GM18519 (cell line): Measurements from ENCODE around the gene CCDC69.
"Not testable (repeated sequence)": the region's sequence is repeated elsewhere in the genome, so short reads cannot be mapped to it uniquely, and the experiment has no call there.

Source experiments
- ATAC-seq: cut with Tn5 transposase; IDR thresholded peaks from one replicate; pipeline ENCODE4 v1.9.1; 2021; ENCODE audit warnings: mild to moderate bottlenecking, moderate library complexity; ENCODE audit not compliant: unreplicated experiment, low FRiP score

The CCDC69 gene

DNA sequence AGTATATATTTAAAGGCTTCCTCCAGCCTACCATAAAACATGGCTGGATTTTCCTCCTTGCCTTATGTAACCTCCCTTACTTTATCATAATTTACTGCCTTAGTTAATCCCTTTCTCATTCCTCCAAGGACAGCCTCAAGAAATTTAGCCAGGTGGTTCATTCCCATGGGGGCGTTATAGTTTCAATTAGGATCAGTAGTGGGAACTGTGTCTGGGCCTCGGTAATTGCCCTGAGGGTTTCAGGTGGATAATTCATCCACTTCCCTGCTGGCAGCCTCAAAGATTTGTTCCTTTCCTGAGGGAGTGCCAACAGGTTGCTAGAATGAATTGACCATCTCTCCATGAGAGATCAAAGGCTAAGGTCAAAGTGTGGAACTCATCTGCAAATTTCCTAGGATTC is 24.8 kb upstream of the CCDC69 start:
- ATAC-seq: no peak

DNA sequence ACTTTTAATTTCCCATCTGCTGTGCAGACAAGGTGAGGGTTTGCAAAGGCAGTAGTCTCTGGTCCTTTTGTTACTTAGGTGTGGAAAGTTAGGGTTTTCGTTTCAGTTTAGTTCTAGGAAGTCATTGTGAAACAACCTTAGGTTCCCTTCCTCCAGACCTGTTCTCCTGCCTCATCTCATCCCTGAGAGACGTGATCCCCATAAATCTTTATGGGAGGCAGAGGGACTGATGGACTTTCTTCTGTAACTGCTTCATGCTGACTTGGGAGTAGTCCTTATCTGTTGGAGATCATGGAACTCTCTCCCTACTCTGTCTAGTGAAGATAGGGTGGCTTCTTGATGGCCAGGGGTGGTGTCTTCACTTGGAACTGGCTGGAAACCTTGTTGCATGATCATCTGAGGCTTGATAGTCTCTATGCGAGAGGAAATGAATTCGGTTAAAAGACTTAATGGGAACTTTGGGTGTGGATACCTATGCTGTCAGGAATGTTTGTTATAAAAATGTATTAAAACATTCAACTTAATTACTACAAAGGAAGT is 21.9 kb upstream of the CCDC69 start:
- no peak for ATAC-seq

DNA sequence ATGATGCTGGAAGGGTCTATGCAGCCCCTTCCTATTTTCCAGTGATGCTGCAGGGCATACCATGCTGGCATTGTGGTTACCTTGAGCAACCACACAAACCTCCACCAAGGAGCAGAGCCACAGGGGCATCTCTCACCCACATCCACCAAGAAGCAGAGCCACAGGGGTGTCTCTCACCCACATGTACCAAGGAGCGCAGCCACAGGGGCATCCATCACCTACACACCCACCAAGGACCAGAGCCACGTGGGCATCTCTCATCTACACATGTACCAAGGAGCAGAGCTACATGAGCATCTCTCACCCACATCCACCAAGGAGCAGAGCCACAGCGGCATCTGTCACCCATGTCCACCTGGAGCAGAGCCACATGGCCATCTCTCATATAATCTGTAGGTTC is 20.3 kb upstream of the CCDC69 start:
- no peak for ATAC-seq

DNA sequence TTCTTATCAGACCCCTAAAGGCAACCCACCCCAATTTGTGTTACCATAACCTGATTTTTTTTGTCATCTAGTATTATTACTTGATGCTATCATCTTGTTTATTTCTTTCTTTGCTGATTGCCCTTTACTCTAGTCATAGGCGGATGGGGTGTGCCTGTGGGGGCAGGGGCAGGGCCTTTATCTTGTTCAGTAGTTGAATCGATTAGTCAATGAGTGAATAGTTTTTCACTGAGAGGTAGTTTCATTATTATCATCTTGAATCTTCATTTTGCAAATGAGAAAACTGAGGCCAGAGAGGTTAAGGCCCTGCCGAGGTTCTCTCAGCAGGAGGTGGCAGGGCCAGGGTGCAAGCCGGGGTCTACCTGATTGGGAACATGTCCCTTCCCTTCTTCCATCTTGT is 19.7 kb upstream of the CCDC69 start:
- ATAC-seq: no peak

DNA sequence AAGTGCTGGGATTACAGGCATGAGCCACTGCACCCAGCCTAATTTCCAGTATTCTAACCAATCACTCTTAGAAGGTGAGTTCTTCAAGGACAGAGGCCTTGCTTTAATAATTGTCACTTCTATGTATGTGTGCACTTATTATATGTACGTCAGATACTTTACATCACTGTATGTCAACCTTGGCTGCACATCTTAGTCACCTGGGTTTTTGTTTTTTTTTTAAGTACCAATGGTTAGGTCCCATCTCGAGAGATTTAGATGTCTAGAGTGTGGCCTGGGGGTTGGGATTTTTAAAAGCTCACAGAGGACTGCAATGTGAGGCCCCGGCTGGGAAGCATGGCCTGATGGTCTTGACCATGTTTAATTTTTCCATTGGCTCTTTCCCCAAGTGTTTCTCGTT is 19.2 kb upstream of the CCDC69 start:
- no peak for ATAC-seq

DNA sequence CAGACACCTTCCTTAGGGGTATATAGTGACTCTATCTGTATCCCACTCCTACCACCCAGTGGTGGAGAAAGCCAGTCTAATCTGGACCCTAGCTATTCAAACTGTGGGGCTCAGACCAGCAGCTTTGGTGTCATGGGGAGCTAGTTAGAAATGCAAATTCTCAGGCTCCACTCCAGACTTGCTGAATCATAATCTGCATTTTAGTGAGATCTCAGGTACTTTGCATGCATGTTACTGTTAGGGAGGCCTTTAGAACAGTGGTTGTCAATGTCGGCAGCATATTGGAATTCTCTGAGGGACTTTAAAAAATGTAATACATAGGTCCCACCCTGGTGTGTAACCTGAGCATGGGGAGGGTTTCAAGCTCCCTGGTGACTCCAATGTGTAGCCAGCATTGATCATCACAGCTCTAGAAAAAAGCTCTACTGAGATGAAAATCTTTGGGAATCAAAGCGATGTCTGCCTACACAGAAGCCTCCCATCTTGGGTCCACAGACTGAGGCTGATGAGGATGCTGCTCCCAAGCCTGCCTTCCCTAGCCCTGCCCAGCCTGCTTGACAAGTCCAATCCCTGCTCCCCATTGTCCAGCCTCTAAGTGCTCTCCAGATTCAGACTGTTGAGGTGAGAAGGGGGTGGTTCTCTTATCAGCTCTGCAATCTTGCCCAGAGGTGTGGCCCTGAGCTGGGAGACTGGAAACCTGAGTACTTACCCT is 17.2 kb upstream of the CCDC69 start:
- ATAC-seq: no peak

DNA sequence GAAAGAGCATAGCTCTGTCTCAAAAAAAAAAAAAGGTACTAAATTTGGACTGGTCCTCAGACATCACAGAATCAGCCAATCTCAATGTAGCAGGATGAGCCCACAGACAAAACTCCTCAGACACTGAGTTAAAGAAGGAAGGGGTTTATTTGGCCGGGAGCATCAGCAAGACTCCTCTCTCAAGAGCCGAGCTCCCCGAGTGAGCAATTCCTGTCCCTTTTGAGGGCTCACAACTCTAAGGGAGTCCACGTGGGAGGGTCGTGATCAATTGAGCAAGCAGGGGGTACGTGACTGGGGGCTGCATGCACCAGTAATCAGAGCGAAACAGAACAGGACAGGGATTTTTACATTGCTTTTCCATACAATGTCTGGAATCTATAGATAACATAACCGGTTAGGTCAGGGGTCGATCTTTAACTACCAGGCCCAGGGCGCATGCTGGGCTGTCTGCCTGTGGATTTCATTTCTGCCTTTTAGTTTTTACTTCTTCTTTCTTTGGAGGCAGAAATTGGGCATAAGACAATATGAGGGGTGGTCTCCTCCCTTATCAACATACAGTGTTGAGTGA is 16.5 kb upstream of the CCDC69 start:
- ATAC-seq: not testable (repeated sequence)

DNA sequence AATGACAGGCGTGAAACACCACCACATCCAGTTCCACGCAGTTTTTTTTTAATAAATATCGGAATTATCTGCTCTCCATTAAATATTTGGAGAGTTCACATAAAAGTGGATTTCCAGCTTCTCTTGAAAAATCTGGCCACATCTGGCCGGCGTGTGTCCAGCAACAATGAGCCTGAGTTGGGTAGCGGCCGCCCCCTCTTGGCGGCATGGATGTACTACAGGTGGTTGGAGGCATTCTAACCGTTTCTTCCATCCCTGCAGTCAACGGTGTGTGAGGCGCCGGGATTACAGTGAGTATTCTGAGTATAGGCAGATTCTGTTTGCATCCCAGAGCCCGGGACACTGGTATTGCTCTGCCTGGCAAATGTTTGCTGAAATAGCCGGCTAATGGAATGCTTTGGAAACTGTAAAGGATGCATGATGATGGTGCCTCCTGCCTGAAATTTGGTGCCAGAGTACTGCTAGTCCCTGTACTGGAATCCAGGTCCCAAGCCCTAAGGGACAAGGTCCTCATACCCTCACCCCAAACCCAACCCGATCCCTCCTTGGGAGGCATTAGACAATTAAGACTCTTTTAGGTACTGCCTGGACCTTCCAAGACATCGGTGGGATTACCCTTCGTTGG is 15.5 kb upstream of the CCDC69 start:
- no peak for ATAC-seq

DNA sequence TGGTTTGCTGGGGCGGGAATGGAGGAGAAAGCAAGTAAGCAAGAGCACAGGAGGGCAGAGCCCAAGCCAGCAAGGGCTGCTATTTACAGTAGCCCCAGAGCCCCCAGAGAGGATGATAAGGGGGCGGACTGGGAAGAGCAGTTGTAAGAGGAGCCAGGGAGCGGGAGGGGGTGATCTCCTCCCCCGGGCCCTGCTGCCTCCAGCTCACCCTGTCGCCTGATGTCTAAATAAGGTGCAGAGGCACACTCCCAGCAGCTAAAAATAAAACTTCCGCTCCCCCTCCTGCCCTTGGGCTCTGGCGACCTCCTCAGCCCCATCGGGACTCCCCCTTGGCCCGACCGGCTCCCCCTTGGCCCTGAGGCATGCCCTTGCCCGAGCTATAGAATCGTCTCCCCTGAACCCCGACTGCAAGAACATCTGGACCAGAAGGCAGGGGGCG is 14.4 kb upstream of the CCDC69 start:
- ATAC-seq: no peak

DNA sequence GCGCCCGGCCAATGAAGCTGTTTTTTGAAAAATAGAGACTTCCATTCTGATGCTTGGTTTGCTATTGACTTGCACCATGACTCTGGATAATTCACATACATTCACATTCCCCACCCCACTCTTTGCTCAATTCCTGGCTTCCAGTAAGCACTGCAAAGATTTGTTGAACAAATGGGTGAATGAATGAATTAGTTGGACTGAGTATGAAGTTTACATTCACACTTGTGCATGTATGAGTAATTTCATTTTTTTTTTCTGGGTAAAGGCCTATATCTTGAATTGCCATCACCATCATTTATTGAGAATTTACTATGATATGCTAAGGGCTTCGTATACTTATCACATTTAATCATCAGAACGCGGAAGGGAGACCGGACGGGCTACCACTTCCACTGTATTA is 13.8 kb upstream of the CCDC69 start:
- ATAC-seq: no peak

DNA sequence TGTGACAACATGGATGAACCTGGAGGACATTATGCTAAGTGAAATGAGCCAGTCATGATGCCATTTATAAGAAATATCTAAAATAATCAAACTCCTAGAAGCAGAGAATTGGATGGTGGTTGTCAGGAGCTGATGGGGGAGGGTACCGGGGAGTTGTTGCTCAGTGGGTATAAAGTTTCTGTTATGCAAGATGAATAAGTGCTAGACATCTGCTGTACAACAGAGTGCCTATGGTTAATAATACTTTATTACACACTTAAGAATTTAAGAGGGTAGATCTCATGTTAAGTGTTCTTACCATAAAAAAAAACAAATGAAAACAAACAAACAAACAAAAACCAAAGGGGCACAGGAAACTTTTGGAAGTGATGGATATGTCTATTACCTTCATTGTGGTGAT is 13.0 kb upstream of the CCDC69 start:
- no peak for ATAC-seq

DNA sequence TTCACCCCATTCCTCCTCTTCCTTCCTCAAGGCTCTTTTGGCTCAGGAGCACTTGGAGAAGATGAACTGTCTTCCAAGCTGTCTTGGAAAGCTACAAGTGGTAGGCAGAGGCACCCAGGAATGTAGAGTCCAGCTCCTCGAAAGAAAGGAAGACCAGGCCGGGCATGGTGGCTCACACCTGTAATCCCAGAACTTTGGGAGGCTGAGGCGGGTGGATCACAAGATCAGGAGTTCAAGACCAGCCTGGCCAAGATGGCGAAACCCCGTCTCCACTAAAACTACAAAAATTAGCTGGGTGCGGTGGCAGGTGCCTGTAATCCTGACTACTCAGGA is 11.3 kb upstream of the CCDC69 start:
- ATAC-seq: not testable (repeated sequence)

DNA sequence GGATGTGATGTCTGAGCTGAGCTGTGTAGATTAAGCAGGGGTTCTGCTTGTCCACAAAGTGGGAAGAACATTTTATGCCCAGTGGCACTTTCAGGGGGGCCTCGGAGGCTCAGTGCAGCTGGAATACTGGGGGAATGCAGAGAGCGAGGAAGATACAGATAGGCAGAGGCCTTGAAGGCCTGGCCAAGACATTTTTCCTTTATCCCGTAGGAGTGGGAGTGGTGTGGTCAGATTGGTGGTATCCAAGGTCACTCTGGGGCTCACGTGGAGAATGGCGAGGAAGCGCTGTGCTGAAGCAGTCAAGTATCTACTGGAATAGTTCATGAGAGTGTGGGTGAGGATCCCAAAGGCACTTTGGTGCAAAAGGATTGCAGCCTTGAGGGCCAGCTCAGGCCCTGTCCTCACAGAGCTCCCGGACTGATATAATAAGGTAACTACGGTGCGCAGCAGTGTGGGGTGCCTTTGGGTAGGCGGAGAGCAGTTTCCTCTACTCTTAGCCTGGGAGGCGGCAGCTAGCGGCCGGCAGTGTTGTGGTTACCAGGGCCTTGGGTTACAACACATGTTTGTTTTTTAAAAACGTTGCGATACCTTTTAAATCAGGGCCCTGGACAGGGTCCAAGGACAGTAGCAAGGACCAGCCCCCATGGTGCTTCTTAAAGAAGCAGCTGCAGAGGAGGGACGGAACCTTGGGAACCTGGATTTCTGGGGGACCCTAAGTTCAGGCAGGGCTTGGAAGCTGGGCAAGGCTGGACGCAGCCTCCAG is 10.8 kb upstream of the CCDC69 start:
- peak; percentile 70 for ATAC-seq

DNA sequence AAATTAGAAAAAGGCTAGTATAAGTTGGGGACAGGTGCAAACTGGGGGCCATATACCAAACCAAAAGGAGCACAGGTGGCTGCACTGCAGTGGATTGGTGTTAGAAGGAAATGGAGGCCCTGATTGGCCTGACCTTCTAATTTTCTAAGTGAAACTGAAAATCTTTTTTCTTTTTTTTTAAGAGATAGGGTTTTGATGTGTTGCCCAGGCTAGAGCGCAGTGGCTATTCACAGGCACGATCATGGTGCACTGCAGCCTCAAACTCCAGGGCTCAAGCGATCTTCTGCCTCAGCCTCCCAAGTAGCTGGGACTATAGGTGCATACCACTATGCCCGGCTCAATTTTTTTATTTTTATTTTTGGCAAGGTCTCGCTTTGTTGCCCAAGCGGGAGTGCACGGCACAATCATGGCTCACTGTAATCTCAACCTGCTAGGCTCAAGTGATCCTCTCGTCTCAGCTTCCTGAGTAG is 9.8 kb upstream of the CCDC69 start:
- peak; percentile 55 for ATAC-seq

DNA sequence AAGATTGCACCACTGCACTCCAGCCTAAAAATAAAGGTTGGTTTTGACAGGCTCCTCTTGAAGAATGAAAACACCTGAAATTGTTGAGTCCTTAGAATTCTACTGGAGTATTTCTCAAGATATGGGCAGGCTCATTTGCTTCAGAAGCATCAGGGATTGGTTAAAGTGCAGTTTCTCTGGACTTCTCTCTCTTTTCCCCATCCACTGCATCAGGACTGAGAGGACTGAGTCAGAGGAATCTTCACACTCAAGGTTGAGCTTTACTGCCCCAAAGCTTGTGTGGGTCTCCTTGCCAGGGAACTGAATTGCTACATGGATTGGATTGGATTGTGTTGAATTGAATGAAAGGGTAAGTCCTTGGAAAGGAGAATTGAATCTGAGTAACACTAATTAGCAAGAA is 7.5 kb upstream of the CCDC69 start:
- ATAC-seq: no peak

DNA sequence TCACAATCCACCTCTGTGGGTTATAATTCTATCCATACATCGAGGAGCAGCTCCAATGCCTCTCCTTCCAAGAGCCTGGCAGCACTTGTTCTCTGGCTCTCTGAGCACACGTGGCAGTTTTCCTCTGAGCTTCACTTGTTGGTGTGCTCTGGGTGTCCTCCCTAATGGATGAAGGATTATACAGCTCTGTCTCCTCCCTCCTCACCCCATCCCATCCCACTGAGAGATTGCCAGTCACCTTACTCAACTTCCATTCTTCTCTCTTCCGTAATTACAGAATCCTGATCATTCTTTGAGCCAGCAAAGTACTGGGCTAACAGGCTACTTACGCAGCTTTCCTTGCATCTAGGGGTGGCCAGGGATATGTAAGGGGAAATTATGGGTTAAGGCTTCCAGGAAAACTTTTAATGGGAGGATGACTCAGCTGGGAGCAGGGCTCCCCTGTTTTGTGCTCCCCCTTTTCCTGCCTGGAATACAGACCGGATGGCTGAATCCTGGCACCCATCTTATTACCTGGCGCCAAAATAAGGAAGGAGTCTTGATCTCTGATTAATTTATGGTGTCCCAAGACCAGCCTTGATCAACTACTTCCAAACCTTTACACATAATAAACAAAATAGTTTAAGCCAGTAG is 6.3 kb upstream of the CCDC69 start:
- no peak for ATAC-seq

DNA sequence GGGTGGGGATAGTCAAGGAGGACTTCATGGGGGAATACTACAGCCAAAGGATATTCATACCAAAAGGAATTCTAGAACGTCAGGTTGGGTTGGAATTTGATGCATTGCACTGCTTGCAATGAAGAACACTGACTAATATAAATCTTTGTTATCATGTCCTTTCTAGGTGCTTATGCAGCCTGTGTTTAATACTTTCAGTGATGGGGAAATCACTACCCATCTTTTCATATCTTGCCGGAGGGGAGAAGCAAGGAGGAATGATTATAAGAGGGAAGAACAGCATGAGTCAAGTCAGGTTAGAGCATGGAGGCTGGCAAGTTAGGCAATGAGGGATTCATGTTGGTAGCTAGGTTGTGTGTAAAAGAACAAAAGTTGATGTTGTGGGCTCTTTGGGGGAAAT is 5.1 kb upstream of the CCDC69 start:
- no peak for ATAC-seq

DNA sequence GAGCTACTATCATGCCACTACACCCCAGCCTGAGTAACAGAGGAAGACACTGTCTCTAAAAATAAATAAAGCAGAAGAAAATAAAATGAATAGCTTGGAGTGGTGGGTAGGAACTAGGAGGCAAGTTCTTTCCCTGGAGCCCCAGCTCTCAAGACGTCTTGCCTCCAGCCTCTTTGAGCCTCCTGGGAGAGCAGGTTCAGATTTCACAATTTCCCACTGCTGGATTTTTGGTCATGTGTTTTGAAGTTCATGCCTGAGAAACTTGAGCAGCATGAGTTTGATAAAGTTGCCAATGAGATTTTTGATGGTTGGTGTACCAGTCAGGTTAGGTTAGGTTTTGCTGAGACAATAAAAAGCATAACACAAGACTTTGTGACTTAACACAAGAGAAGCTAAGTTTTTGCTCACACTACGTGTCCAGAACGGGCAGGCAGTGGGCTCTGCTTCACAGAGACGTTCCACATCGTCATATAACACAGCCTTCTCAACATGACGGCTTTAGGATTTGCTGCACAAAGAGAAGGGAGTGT is 4.1 kb upstream of the CCDC69 start:
- ATAC-seq: no peak

DNA sequence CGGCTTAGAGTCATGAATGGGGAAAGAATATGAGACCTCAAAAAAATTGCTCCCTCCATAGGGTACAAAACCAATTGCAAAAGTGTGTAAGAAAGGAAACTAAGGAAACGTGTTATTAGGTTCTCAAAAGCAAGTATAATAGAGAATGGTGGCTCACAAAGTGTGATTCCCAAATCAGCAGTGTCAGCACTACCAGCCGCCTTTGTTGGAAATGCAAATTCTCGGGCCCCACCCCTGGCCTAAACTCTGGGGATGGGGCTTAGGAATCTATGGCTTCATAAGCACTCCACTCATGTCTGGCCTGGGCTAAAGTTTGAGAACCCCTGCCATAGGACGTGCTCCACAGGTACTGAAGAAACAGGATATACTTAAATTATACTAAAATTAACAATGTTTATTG is 1.6 kb upstream of the CCDC69 start:
- ATAC-seq: no peak

DNA sequence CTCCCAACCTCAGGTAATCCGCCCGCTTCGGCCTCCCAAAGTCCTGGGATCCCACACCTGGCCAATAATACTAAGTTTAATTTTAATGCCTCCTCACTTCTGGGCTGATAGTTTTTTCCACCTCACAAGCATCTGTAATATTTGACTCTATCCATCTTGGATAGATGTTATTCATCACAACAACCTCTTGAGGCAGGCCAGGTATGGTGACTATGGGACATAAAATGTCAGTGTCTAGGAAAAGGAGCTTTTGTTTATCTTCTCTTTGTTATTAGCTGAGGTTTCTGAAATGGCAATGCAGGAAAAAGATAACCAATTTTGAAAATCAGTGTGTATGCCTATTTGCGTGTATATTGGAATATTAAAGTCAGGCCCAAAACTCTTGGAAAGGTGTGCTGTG is 1.2 kb upstream of the CCDC69 start:
- ATAC-seq: no peak
